H9 (cell line): ENCODE data around the gene UVSSA. TPM values are rescaled to one million over a fixed set of nuclear protein-coding genes. Genes with fewer than 3 reads are reported as not detected.

ENCODE experiments used
- DNase-seq: peaks from one replicate; pipeline ENCODE4 v3.0.0-alpha.2; 2017
- H2AFZ ChIP-seq: one replicate; pipeline ENCODE4 v1.6.1; 2013; ENCODE audit warnings: mild to moderate bottlenecking, low read length, control low read depth, moderate library complexity
- H2AK5ac ChIP-seq: 2 replicates; pipeline ENCODE4 v1.6.1; 2013; ENCODE audit warnings: low read length, control low read depth, mixed read lengths; ENCODE audit not compliant: insufficient read length
- H2BK120ac ChIP-seq: one replicate; pipeline ENCODE4 v1.6.1; 2013; ENCODE audit warnings: low read depth, mild to moderate bottlenecking, low read length, control low read depth, inconsistent platforms; ENCODE audit not compliant: poor library complexity, severe bottlenecking
- H2BK12ac ChIP-seq: 2 replicates; pipeline ENCODE4 v1.6.1; 2013; ENCODE audit warnings: low read length, control low read depth, mixed read lengths, low read depth; ENCODE audit not compliant: insufficient read length
- H2BK15ac ChIP-seq: 2 replicates; pipeline ENCODE4 v1.6.1; 2013; ENCODE audit warnings: low read depth, low read length, control low read depth
- H2BK20ac ChIP-seq: one replicate; pipeline ENCODE4 v1.6.1; 2013; ENCODE audit warnings: low read depth, mild to moderate bottlenecking, low read length, control low read depth, inconsistent platforms; ENCODE audit not compliant: poor library complexity, severe bottlenecking
- H2BK5ac ChIP-seq: 2 replicates; pipeline ENCODE4 v1.6.1; 2013; ENCODE audit warnings: low read length, control low read depth, mixed read lengths; ENCODE audit not compliant: insufficient read length
- H3K14ac ChIP-seq: 2 replicates; pipeline ENCODE4 v1.6.1; 2013; ENCODE audit warnings: low read length, control low read depth; ENCODE audit not compliant: insufficient read depth
- H3K18ac ChIP-seq: 2 replicates; pipeline ENCODE4 v1.6.1; 2013; ENCODE audit warnings: low read depth, mild to moderate bottlenecking, mixed read lengths, low read length, control low read depth; ENCODE audit not compliant: insufficient read length
- H3K23ac ChIP-seq: 2 replicates; pipeline ENCODE4 v1.6.1; 2013; ENCODE audit warnings: low read length, control low read depth, mixed read lengths, low read depth; ENCODE audit not compliant: insufficient read length
- H3K23me2 ChIP-seq: 2 replicates; pipeline ENCODE4 v1.6.1; 2013; ENCODE audit warnings: low read depth, mild to moderate bottlenecking, mixed read lengths, low read length, control low read depth; ENCODE audit not compliant: insufficient read length, poor library complexity, severe bottlenecking
- H3K27ac ChIP-seq: 2 replicates; pipeline ENCODE4 v1.5.1; 2013; ENCODE audit warnings: low read length, control low read depth, mixed read lengths, low read depth; ENCODE audit not compliant: insufficient read length
- H3K27me3 ChIP-seq: 2 replicates; pipeline ENCODE4 v1.6.1; 2013; ENCODE audit warnings: low read length, control low read depth, inconsistent platforms; ENCODE audit not compliant: insufficient read depth
- H3K4ac ChIP-seq: 2 replicates; pipeline ENCODE4 v1.6.1; 2013; ENCODE audit warnings: low read depth, mild to moderate bottlenecking, control low read depth, inconsistent platforms, low read length, moderate library complexity
- H3K4me1 ChIP-seq: 2 replicates; pipeline ENCODE4 v1.6.1; 2013; ENCODE audit warnings: low read length, control low read depth, inconsistent platforms; ENCODE audit not compliant: insufficient read depth
- H3K4me2 ChIP-seq: 2 replicates; pipeline ENCODE4 v1.6.1; 2013; ENCODE audit warnings: low read length, control low read depth, mixed read lengths; ENCODE audit not compliant: insufficient read length, insufficient read depth
- H3K56ac ChIP-seq: 2 replicates; pipeline ENCODE4 v1.6.1; 2013; ENCODE audit warnings: low read depth, mild to moderate bottlenecking, mixed read lengths, low read length, control low read depth; ENCODE audit not compliant: insufficient read length
- H3K79me1 ChIP-seq: 2 replicates; pipeline ENCODE4 v1.6.1; 2013; ENCODE audit warnings: low read depth, mild to moderate bottlenecking, moderate library complexity, low read length, control low read depth, inconsistent platforms; ENCODE audit not compliant: insufficient read depth, poor library complexity, severe bottlenecking
- H3K79me2 ChIP-seq: 2 replicates; pipeline ENCODE4 v1.6.1; 2013; ENCODE audit warnings: low read length, control low read depth, inconsistent platforms; ENCODE audit not compliant: insufficient read depth
- H3K9ac ChIP-seq: 2 replicates; pipeline ENCODE4 v1.6.1; 2013; ENCODE audit warnings: low read length, control low read depth, mixed read lengths; ENCODE audit not compliant: insufficient read length; ENCODE audit errors: extremely low read depth
- H3K9me3 ChIP-seq: one replicate; pipeline ENCODE4 v1.6.1; 2013; ENCODE audit warnings: low read depth, low read length, inconsistent platforms; ENCODE audit not compliant: control insufficient read depth
- H3T11ph ChIP-seq: one replicate; pipeline ENCODE4 v1.6.1; 2013; ENCODE audit warnings: mild to moderate bottlenecking, low read length, control low read depth, inconsistent platforms
- H4K20me1 ChIP-seq: one replicate; pipeline ENCODE4 v1.6.1; 2013; ENCODE audit not compliant: control insufficient read depth, insufficient read length, insufficient read depth
- H4K5ac ChIP-seq: 2 replicates; pipeline ENCODE4 v1.6.1; 2013; ENCODE audit warnings: low read depth, mild to moderate bottlenecking, mixed read lengths, low read length, control low read depth; ENCODE audit not compliant: insufficient read length
- H4K8ac ChIP-seq: replicated peaks from 2 replicates; pipeline ENCODE4 v1.6.1; 2013; ENCODE audit warnings: low read length, control low read depth, mixed read lengths, low read depth; ENCODE audit not compliant: insufficient read length
- H4K91ac ChIP-seq: 2 replicates; pipeline ENCODE4 v1.6.1; 2013; ENCODE audit warnings: low read depth, mild to moderate bottlenecking, moderate library complexity, mixed read lengths, low read length, control low read depth; ENCODE audit not compliant: insufficient read length
- H3K27ac Mint-ChIP-seq, 3 experiments: 2 replicates in 2 of 3; 3 replicates in 1 of 3; pipeline ENCODE4 v1.8.0; 2020 to 2021; ENCODE audit warnings: mixed read lengths in 3 of 3, mild to moderate bottlenecking in 1 of 3, moderate library complexity in 1 of 3
- H3K27me3 Mint-ChIP-seq: 2 replicates; pipeline ENCODE4 v1.8.0; 2021; ENCODE audit warnings: low read depth, mild to moderate bottlenecking, moderate library complexity, mixed read lengths
- H3K36me3 Mint-ChIP-seq, 3 experiments: 2 replicates in 2 of 3; 3 replicates in 1 of 3; pipeline ENCODE4 v1.8.0; 2020 to 2021; ENCODE audit warnings: low read depth in 3 of 3, mixed read lengths in 3 of 3; ENCODE audit not compliant: insufficient read depth in 1 of 3
- H3K4me1 Mint-ChIP-seq, 2 experiments: 2 replicates each; pipeline ENCODE4 v1.8.0; 2020; ENCODE audit warnings: mixed read lengths in 2 of 2
- H3K4me3 Mint-ChIP-seq, 2 experiments: 2 replicates in 1 of 2; 3 replicates in 1 of 2; pipeline ENCODE4 v1.8.0; 2020 to 2021; ENCODE audit warnings: mild to moderate bottlenecking in 2 of 2, mixed read lengths in 2 of 2, moderate library complexity in 1 of 2
- H3K9me3 Mint-ChIP-seq, 2 experiments: 2 replicates in 1 of 2; 3 replicates in 1 of 2; pipeline ENCODE4 v1.8.0; 2020; ENCODE audit warnings: mild to moderate bottlenecking in 2 of 2, mixed read lengths in 2 of 2, moderate library complexity in 1 of 2
- CTCF ChIP-seq: fragments of 200-600 bp; sonication (generic); conservative IDR thresholded peaks from 3 replicates; pipeline ENCODE4 v1.8.0; 2021; ENCODE audit warnings: antibody characterized with exemption, mild to moderate bottlenecking
- WGBS: extraction: QIAGEN DNeasy Blood & Tissue Kit; methylation state at CpG from one replicate; pipeline ENCODE4 v1.1.7; 2013; ENCODE audit warnings: missing lambda C conversion rate, low lambda C conversion rate, mixed read lengths; ENCODE audit not compliant: insufficient read length; ENCODE audit errors: extremely low coverage; 5-methylcytosine and 5-hydroxymethylcytosine counted together
- total RNA-seq: library from RNA; stranded (reverse); gene quantifications from 2 replicates; pipeline ENCODE4 v1.2.1, GENCODE V29; 2021

UVSSA gene
- total RNA-seq, 1 experiment from 2014 or later = 15.9 TPM

GRCh38 chr4:1328267-1329155 is 18.5 kb upstream of the UVSSA start:
- no peaks in the 10 kb centered on the region for H4K20me1 ChIP-seq

More at GRCh38 chr4:1328267-1329155, 18.5 kb upstream of the UVSSA start:
- Histone ChIP-seq H3K4me1 (no peaks in the 10 kb centered on the region), H3K4ac (no peak overlapping the region), H3K27ac (no peak overlapping the region), H4K91ac (no peak overlapping the region), H4K8ac (no peak overlapping the region), H3K18ac (no peak overlapping the region), H3K79me2 (no peaks in the 10 kb centered on the region; the same call in 1 of the 2 replicates), H3K9ac (no peak overlapping the region), H3K23me2 (no peaks in the 10 kb centered on the region), H2BK120ac (no peak overlapping the region), H2AFZ (no peak overlapping the region), H3K9me3 (no peaks in the 10 kb centered on the region), H3K79me1 (no peaks in the 10 kb centered on the region), H2BK5ac (no peak overlapping the region), H2BK12ac (no peak overlapping the region), H3K14ac (no peak overlapping the region), H3K4me2 (no peak overlapping the region), H4K5ac (no peak overlapping the region), H3K23ac (no peak overlapping the region), H2BK20ac (no peak overlapping the region), H3K27me3 (no peaks in the 10 kb centered on the region), H3K56ac (no peak overlapping the region), H3T11ph (no peak overlapping the region), H2AK5ac (no peak overlapping the region), H2BK15ac (no peak overlapping the region)
- DNase-seq = no peak
- Mint-ChIP-seq H3K4me1 (no peaks in the 10 kb centered on the region), H3K27ac (no peak overlapping the region; a peak in 1 of 7 replicates), H3K27me3 (no peaks in the 10 kb centered on the region), H3K9me3 (no peaks in the 10 kb centered on the region), H3K36me3 (peaks cover 11 to 40% (median 29%) of the 10 kb centered on the region in 3 experiments; a peak in 6 of 7 replicates), H3K4me3 (no peak overlapping the region)
- TF ChIP-seq CTCF = no peak
- WGBS = no CpG with 5 or more reads among the region's 51 CpGs
